Measurements from ENCODE around the gene PBX1.

- no peak for TF ChIP-seq SIN3A (IDR thresholded peaks at IDR 0.05; ENCODE audit: borderline replicate concordance, insufficient read depth, low read length)
- TF ChIP-seq, protein P1, sequence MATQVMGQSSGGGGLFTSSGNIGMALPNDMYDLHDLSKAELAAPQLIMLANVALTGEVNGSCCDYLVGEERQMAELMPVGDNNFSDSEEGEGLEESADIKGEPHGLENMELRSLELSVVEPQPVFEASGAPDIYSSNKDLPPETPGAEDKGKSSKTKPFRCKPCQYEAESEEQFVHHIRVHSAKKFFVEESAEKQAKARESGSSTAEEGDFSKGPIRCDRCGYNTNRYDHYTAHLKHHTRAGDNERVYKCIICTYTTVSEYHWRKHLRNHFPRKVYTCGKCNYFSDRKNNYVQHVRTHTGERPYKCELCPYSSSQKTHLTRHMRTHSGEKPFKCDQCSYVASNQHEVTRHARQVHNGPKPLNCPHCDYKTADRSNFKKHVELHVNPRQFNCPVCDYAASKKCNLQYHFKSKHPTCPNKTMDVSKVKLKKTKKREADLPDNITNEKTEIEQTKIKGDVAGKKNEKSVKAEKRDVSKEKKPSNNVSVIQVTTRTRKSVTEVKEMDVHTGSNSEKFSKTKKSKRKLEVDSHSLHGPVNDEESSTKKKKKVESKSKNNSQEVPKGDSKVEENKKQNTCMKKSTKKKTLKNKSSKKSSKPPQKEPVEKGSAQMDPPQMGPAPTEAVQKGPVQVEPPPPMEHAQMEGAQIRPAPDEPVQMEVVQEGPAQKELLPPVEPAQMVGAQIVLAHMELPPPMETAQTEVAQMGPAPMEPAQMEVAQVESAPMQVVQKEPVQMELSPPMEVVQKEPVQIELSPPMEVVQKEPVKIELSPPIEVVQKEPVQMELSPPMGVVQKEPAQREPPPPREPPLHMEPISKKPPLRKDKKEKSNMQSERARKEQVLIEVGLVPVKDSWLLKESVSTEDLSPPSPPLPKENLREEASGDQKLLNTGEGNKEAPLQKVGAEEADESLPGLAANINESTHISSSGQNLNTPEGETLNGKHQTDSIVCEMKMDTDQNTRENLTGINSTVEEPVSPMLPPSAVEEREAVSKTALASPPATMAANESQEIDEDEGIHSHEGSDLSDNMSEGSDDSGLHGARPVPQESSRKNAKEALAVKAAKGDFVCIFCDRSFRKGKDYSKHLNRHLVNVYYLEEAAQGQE (IDR thresholded peaks at IDR 0.05; ENCODE audit: insufficient read depth in 1 of 2, low read depth in 2 of 2, low read length in 2 of 2), result no peak
Measured at GRCh38 chr1:164707868-164708331, 148.9 kb downstream of the PBX1 start.
